ENCODE measurements around the gene CSGALNACT2. TPM values are rescaled to one million over a fixed set of nuclear protein-coding genes. Genes with fewer than 3 reads are reported as not detected.

The CSGALNACT2 gene
- total RNA-seq, 1 experiment from 2014 or later, result 3.9 TPM

- no peak for DNase-seq (ENCODE audit: low spot score)
Observed at GRCh38 chr10:43229208-43230061, 91.2 kb downstream of the CSGALNACT2 start.

DNA sequence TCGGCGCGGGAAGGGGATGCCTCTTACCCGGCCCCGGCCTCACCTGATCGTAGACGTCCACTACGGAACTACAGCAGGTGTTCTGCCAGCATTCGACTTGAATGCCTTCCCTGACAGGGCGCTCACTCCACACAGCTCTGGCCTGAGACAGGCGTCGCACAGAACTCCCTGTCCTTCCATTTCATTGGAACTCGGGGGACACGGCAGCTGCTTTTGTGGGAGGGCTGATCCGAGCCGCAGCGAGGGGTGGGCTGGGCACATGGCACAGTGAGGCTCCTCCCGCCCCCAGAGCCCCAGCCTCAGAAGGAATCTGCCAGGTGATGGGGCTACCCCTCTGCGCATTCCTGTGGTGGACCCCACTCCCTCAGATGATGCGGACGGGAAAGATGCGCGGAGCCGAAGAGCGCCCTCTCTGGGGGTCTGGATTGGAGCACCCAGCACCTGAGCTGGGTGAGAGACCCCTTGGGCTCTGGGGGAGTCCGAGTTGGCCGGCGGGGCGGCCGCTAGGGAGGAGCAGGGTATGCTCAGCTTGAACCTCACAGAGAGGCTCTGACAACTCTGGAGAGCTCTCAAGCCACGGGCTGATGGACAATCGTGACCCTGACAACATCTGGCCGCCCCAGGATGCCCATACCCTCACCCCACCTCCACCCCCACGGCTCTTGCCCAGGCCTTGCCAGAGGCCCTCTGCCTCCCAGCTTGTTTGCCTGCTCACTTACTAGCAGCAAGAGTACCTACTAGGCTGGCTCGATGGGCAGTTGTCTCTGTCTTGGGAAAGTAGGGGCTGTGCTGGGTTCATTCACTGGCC, 92.1 kb downstream of the CSGALNACT2 start:
- no peak for DNase-seq (ENCODE audit: low spot score)

- DNase-seq (ENCODE audit: low spot score), result no peak
Observed at GRCh38 chr10:43230909-43231522, 92.8 kb downstream of the CSGALNACT2 start.

DNA sequence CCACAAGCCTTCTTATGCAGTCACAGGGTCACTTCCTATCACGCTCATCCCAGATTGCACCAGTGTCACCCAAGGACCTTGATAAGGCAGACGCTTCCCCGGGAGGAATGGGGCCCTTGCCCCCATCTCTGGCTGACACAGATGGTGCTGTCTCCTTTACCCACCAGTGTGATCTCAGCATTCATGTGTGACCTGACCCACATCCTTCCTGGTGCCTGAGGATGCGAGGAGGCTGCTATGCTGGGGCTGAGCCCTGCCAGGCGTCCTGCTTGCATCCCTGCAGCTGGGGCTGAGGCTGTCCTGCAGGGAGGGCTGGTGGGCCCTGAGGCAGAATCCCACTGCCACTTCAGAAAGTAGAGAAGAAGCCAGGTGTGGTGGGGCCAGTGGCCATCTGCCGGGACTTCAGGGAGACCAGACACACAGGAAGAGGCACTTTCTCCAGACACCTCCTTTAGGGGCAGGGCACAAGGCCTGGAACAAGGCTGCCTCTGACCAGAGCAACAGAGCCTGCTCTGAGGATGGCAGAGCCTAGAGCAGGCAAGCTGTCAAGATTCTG, 93.4 kb downstream of the CSGALNACT2 start:
- no peak for DNase-seq (ENCODE audit: low spot score)

- DNase-seq (ENCODE audit: low spot score), result no peak
Observed at GRCh38 chr10:43233601-43234430, 95.6 kb downstream of the CSGALNACT2 start.

DNA sequence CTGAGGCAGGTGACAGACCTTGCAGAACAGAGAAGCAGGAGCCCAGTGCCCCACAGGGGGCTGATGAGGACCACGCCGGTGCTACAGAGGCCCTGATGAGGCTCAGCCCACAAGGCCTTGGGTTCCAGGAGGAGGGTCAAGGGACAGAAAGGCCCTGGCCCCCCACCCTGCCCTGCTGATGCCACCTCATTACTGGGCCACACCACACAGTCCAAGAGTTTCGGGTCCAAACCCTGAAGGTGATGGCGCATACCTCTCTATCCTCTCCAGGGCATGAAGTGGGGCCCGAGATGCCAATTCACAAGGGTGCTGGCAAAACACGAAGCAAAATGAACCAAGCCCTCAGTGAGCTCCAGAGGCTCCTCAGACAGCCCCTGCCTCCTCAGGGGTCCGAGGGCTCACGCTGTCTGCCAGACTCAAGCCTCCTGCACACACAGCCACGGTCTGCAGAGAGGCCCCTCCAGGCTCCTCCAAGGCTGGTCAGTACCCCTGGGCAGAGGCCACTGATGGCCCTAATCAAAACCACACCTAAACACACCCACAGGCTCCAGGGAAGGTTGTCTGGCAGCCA, 96.3 kb downstream of the CSGALNACT2 start:
- no peak for DNase-seq (ENCODE audit: low spot score)

Other genes with a start within 250 kb of the CSGALNACT2 start
- 0.04 TPM in 1 of 2 replicates, not detected in the other for gene RET, start 61.4 kb upstream of the CSGALNACT2 start, total RNA-seq (2014; rRNA removed; shearing (Covaris generic))
- not detected in 2 replicates for gene RASGEF1A, start 128.6 kb downstream of the CSGALNACT2 start, total RNA-seq (2014; rRNA removed; shearing (Covaris generic))
- gene FXYD4, start 233.2 kb downstream of the CSGALNACT2 start, total RNA-seq (2014; rRNA removed; shearing (Covaris generic)), result not detected in 2 replicates